Stimulated activated naive B cell treated with anti-CD40 and anti-IgM and Interleukin-4, amounts not matched to agents 10 μg/mL and 1 μg/mL and 100 μg/mL, for 72 hours (primary cell): Measurements from ENCODE around the gene ADAMTS14.

Experiments
- ATAC-seq, 2 donors: fragments of 150-1000 bp; cut with Tn5 transposase; replicated peaks; 2 replicates each; pipeline ENCODE4 v1.10.0; 2021; ENCODE audit warnings: moderate library complexity in 1 of 2
- DNase-seq: peaks from one replicate; pipeline ENCODE4 v3.0.0; 2021
- H3K27ac Mint-ChIP-seq: one replicate; pipeline ENCODE4 v1.8.0; 2022; ENCODE audit warnings: mild to moderate bottlenecking, mixed read lengths
- H3K27me3 Mint-ChIP-seq, 2 donors: one replicate each; pipeline ENCODE4 v1.8.0; 2022; ENCODE audit warnings: mixed read lengths in 2 of 2
- H3K36me3 Mint-ChIP-seq, 2 donors: one replicate each; pipeline ENCODE4 v1.8.0; 2022; ENCODE audit warnings: mixed read lengths in 2 of 2, mild to moderate bottlenecking in 1 of 2
- H3K4me1 Mint-ChIP-seq, 2 donors: one replicate each; pipeline ENCODE4 v1.8.0; 2022; ENCODE audit warnings: mixed read lengths in 2 of 2, mild to moderate bottlenecking in 1 of 2
- H3K4me3 Mint-ChIP-seq, 2 donors: one replicate each; pipeline ENCODE4 v1.8.0; 2022; ENCODE audit warnings: mild to moderate bottlenecking in 2 of 2, mixed read lengths in 2 of 2, moderate library complexity in 1 of 2
- H3K9me3 Mint-ChIP-seq, 2 donors: one replicate each; pipeline ENCODE4 v1.8.0; 2022; ENCODE audit warnings: mixed read lengths in 2 of 2, mild to moderate bottlenecking in 1 of 2

The ADAMTS14 gene

DNA sequence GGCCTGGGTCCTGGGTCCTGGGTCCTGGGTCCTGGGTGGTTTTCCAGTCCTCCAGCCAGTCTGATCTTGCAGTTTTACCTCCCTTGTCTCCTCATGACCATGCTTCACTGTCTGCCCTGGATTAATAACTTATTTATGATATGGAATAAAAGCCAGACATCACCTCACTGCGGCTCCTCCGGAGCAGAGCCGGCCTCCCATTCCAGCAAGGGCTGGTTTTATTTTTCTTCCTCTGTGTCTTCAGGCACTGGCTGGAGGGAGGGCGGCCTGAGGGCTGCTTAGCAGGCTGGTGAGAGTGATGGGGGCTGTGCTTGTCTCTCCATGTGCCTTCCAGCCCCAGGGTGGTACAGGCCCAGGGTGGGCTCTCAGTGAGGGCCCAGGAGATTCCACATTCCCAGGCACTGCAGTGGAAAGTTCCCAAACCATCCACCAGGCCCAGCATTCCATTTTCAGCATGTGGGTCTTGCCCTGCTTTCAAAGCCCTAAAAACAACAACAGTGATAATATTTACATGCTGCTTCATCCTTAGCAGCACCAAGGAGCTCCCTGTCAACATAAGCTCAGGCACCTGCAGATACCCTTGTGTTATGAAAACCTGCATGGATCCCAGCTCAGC is 12.6 kb downstream of the ADAMTS14 start:
- Mint-ChIP-seq H3K4me1 (peaks cover 8 to 11% of the 10 kb centered on the region in 2 donors), H3K27ac (no peak overlapping the region), H3K4me3 (no peak overlapping the region), H3K9me3 (no peaks in the 10 kb centered on the region), H3K27me3 (peaks cover 0 to 4% of the 10 kb centered on the region in 2 donors), H3K36me3 (no peaks in the 10 kb centered on the region)
- DNase-seq = no peak
- ATAC-seq = no peak

DNA sequence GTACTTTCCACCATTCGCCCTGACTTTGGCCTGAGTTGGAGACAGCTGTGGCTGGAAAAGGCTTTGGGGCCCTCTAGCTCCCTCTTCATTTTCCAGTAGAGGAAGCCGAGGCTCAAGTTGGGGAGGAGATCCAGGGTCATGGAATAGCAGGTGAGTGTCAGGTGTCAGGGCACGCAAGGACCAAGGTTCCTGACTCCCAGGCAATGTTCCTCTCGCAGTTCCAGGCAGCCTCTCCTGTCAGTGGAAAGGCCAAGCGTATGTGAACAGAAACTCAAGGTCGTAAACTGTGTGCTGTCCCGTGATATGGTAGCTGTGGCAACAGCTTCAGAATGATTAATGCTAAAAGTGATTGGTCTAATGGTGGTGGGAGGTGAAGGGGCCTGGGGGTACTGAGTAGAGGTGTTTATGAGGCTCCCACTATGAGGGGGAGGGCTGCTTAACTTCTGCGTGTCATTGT is 13.2 kb downstream of the ADAMTS14 start:
- Mint-ChIP-seq H3K36me3 (no peaks in the 10 kb centered on the region), H3K27ac (no peak overlapping the region), H3K27me3 (peaks cover 0 to 4% of the 10 kb centered on the region in 2 donors), H3K9me3 (no peaks in the 10 kb centered on the region), H3K4me3 (no peak overlapping the region), H3K4me1 (peaks cover 8 to 11% of the 10 kb centered on the region in 2 donors)
- DNase-seq = no peak
- ATAC-seq = no peak

DNA sequence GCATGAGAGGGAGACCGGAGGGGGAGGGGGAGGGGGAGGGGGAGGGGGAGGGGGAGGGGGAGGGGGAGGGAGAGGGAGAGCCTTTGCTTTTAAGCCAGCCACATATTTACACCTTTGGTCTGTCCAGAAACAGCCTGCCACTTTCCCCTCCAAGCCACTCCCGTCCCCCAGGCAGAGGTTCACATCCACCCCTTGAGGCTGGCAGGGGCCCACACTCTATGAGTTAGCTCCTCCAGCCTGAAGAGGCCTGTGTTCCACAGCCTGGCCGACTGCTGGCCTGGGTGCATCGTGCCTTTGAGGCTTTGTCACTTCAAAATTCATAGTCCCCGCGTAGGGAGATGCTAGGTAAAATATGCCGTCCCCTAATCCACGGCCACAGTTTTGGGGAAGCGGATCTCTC is 16.5 kb downstream of the ADAMTS14 start:
- DNase-seq = no peak
- no peaks in the 10 kb centered on the region for H3K36me3 Mint-ChIP-seq
- peaks cover 0 to under 1% of the 10 kb centered on the region in 2 donors for H3K4me1 Mint-ChIP-seq
- H3K9me3 Mint-ChIP-seq = no peaks in the 10 kb centered on the region
- no peak overlapping the region for H3K27ac Mint-ChIP-seq
- no peak overlapping the region for H3K4me3 Mint-ChIP-seq
- no peak for ATAC-seq
- H3K27me3 Mint-ChIP-seq = peaks cover 8 to 13% of the 10 kb centered on the region in 2 donors

DNA sequence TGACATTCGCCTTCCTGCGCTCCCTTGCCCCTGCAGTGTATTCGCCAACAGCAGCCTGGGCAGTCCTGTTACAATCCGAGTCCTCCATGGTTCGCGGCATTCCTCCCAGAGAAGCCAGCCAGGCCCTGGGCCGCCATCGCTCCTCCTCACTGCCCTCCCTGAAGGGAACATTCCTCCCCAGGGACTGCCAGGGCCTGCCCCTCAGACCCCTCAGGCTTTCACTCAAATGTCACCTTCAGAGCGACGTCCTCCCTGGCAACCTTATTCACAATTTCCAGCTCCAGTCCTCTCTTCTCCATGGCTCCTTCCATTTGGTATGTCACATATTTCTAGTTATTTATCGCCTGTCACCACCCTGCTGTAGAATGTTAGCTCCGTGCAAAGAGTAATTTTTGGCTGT is 17.4 kb downstream of the ADAMTS14 start:
- Mint-ChIP-seq H3K27me3 (peaks cover 8 to 13% of the 10 kb centered on the region in 2 donors), H3K27ac (no peak overlapping the region), H3K4me1 (no peaks in the 10 kb centered on the region), H3K36me3 (no peaks in the 10 kb centered on the region), H3K9me3 (no peaks in the 10 kb centered on the region), H3K4me3 (no peak overlapping the region)
- ATAC-seq (no peak), DNase-seq (no peak)

DNA sequence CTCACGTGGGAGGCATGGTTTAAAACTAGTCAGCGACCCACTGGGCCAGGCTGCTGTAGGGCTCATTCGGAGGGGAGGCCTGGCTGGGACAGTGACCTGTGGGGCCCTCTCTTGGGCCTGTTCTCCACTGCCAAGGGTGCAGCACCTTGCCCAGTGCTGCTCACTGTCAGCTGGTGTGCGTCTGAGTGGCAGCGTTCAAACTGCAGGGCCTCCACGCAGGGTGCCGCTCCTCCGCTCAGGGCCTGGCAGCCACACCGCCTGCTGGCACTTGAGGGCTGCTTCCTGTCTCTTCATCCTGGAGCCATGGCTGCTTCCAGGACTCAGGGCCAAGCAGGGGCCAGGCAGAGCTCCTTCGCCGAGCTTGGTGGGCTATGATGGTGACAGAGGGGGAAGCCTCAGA is 18.3 kb downstream of the ADAMTS14 start:
- Mint-ChIP-seq H3K36me3 (no peaks in the 10 kb centered on the region), H3K9me3 (no peaks in the 10 kb centered on the region), H3K4me1 (no peaks in the 10 kb centered on the region), H3K27ac (no peak overlapping the region), H3K4me3 (no peak overlapping the region), H3K27me3 (peaks cover 8 to 13% of the 10 kb centered on the region in 2 donors)
- ATAC-seq (no peak), DNase-seq (no peak)

DNA sequence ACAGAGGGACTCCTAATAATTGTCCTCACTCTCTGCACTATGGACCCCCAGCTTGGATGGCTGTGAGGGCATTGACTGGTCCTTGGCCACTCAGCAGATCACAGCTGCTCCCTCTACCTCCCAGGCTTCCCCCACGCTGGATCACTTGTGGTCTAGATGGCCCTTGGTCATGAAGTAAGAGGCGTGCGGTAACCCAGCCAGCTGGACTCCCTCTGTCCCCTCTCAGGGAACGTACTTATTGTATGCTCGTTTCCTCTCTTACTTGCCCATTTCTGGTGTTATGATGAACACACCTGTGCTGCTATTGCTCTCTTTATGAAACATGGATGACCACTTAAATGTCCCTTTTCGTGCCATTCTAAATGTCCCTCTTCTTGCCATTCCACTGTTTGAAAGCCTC is 19.3 kb downstream of the ADAMTS14 start:
- DNase-seq (no peak), ATAC-seq (no peak)
- Mint-ChIP-seq H3K9me3 (no peaks in the 10 kb centered on the region), H3K27ac (no peak overlapping the region), H3K36me3 (no peaks in the 10 kb centered on the region), H3K27me3 (peaks cover 8 to 13% of the 10 kb centered on the region in 2 donors), H3K4me1 (no peaks in the 10 kb centered on the region), H3K4me3 (no peak overlapping the region)

DNA sequence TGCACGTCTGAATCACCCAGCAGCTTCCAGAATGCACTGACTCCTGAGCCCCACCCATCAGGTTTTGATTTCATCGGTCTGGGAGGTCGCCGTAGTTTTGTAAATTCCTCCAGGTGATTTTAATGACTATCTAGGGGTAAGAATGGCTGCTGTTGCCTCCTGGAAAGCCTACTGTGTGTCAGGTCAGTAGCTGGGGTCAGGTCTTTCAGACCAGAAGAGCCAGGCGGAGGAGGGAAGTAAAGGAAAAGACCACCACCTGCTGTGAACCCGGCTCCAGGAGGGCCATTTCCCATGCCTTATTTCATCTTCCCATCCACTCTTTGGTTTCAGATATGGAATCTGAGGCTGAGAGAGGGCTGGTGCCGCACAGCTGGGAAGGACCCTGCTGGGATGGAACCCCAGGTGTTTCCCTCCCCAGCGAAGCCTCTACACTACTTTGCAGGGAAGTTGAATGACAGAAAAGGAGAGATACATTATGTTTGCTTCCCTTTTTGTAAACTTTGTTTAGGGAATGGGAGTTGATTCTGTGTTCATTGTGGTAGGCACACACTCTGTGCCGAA is 19.8 kb downstream of the ADAMTS14 start:
- ATAC-seq (no peak), DNase-seq (no peak)
- Mint-ChIP-seq H3K36me3 (no peaks in the 10 kb centered on the region), H3K9me3 (no peaks in the 10 kb centered on the region), H3K4me1 (no peaks in the 10 kb centered on the region), H3K27me3 (peaks cover 8 to 13% of the 10 kb centered on the region in 2 donors), H3K27ac (no peak overlapping the region), H3K4me3 (no peak overlapping the region)

DNA sequence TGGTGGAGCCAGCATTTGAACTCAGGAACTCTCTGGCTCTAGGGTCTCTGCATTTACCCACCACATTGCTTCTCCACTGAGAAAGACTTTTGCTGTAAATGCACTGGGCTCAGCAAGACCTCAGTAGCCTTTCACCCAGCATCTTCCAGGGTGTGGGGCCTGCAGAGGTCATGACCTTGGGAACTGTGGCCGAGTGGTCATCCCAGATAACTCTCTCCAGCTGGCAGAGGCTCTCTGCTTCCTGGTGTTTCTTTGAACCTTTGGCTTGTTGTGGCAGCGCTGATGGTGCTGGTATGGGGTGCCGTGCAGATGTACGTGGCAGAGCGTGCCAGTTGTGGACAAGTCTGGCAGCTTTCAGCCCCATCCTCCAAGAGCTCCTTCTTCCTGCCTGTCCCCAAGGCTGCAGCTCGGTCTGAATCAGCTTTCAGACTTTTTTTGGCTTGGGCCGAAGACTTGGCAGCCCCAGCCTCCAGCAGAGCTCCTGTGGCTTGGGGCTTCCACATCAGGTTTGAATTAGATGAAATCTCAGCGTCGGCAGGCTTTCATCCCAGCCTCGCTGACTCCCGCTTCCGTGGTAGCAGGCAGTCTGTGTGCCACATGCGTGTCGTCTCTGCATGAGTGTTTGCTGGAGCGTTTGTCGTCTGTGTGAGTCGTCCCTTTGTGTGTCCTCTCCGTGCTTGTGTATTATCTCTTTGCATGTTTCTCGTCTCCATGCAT is 21.5 kb downstream of the ADAMTS14 start:
- Mint-ChIP-seq H3K27ac (no peak overlapping the region), H3K4me1 (no peaks in the 10 kb centered on the region), H3K4me3 (no peak overlapping the region), H3K9me3 (no peaks in the 10 kb centered on the region), H3K36me3 (no peaks in the 10 kb centered on the region), H3K27me3 (peaks cover 8 to 13% of the 10 kb centered on the region in 2 donors)
- DNase-seq (no peak), ATAC-seq (no peak)

DNA sequence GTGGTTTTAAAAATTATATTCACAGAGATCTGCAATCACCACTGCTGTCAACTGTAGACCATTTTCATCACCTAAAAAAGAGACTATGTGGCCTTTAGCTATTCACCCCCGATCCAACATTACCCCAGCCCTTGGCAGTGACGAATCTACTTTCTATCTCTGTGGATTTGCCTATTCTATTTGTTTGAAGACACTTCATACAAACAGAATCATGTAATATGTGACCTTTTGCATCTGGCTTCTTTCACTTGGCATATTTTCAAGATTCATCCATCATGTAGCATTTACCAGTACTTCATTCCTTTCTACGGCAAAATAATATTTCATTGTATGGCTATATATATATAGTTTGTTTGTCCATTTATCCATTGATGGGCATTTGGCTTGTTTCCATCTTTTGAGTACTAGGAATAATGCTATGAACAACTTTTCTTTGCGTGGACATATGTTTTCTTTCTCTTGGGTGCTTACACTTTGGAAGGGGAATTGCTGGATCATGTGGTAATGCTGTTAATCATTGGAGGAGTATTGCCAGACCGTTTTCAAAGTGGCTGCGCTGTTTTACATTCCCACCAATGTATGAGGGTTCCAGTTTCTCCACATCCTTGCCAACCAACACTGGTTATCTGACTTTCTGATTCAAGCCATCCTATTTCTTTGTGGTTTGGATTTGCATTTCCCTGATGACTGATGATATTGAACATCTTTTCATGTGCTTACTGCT is 22.3 kb downstream of the ADAMTS14 start:
- peaks cover 8 to 12% of the 10 kb centered on the region in 2 donors for H3K27me3 Mint-ChIP-seq
- no peaks in the 10 kb centered on the region for H3K9me3 Mint-ChIP-seq
- H3K4me3 Mint-ChIP-seq = no peak overlapping the region
- H3K36me3 Mint-ChIP-seq = no peaks in the 10 kb centered on the region
- H3K27ac Mint-ChIP-seq = no peak overlapping the region
- H3K4me1 Mint-ChIP-seq = no peaks in the 10 kb centered on the region
- no peak for DNase-seq
- no peak for ATAC-seq

DNA sequence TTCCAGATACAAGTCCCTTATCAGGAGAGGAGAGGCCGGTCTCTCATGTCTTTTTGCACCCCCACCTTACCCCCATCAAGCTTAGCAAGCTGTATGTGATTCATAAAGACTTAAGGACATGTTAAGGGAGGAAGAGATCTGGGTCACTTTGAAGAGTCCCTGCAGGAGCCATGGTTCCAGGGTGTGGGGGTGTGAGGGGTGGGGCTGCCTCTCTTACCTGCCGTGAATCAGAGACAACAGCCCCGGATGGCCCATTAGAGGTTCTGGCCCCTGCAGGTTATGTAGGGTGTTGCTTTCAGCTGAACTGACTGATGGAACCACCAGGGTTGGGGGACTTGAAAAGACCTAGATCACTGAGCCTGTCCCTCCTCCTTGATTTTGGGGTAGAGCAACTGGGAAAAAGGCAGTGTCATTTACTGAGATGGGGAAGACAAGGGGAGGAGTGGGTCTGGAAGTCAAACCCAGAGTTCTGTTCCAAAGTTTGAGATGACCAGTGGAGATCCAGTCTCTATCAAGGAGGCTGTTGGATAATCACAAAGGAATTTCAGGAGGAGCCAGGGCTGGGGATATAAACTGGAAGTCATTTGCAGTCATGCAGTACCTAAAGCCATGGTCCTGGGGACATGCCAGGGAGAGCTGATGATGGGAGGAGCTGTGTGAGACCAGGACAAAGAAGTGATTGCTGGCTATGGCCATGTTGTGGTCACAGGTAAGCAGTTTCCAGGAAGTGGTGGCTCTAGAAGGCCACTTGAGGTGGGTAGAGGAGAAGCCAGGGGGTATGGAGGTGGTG is 23.1 kb downstream of the ADAMTS14 start:
- no peak for DNase-seq
- H3K4me1 Mint-ChIP-seq = no peaks in the 10 kb centered on the region
- H3K36me3 Mint-ChIP-seq = no peaks in the 10 kb centered on the region
- peaks cover 8 to 9% of the 10 kb centered on the region in 2 donors for H3K27me3 Mint-ChIP-seq
- H3K4me3 Mint-ChIP-seq = no peak overlapping the region
- ATAC-seq = no peak
- no peak overlapping the region for H3K27ac Mint-ChIP-seq
- H3K9me3 Mint-ChIP-seq = no peaks in the 10 kb centered on the region

DNA sequence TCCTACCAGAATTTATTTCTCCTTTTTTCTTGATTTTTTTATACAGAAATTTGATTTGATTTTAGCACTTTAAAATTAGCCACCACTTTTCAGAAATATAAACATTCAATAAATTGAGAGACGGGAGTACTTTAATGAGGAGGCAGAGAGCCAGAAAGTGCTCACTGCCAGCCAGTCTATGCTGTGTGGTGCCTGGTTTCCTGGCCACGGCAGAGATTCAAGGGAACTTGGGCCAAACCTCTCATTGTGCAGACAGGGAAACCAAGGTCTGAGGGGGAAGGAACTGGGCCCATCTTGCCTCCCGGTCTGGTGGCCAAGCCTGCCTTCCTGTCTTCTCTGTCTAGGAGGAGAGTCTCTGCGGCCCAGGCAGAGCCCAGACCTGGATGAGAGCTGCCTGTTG is 25.9 kb downstream of the ADAMTS14 start:
- Mint-ChIP-seq H3K9me3 (no peaks in the 10 kb centered on the region), H3K27ac (no peak overlapping the region), H3K4me1 (no peaks in the 10 kb centered on the region), H3K27me3 (no peaks in the 10 kb centered on the region), H3K4me3 (no peak overlapping the region), H3K36me3 (no peaks in the 10 kb centered on the region)
- ATAC-seq (no peak), DNase-seq (no peak)

DNA sequence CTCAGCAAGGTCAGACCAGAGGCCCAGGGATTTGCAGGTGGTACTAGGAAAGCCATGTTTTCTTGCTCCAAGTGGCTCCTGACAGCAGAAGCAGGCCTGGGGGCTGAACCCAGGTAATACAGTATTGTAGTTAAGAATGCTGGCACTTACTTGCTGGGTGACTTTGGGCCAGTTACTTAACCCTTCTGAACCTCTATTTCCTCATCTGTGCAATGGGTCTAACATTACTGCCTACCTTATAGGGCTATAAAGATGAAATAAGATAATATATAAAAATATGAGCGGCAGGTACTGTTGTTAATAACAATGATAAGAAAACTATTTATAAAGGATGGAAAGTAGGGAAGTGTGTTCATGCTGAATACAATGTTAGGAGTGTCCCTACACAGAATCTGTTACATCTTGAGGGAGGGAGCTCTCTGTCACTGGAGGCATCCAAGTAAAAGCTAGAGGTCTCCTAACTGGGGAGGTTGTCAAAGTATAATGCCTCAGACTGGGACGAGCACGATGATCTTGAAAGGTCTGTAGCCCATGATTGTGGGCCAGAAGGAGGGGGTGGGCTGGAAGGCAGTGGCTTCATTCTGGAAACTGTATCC is 26.9 kb downstream of the ADAMTS14 start:
- H3K9me3 Mint-ChIP-seq = no peaks in the 10 kb centered on the region
- H3K4me3 Mint-ChIP-seq = no peak overlapping the region
- DNase-seq (no peak), ATAC-seq (no peak)
- H3K36me3 Mint-ChIP-seq = no peaks in the 10 kb centered on the region
- H3K27ac Mint-ChIP-seq = no peak overlapping the region
- H3K4me1 Mint-ChIP-seq = no peaks in the 10 kb centered on the region
- H3K27me3 Mint-ChIP-seq = no peaks in the 10 kb centered on the region

DNA sequence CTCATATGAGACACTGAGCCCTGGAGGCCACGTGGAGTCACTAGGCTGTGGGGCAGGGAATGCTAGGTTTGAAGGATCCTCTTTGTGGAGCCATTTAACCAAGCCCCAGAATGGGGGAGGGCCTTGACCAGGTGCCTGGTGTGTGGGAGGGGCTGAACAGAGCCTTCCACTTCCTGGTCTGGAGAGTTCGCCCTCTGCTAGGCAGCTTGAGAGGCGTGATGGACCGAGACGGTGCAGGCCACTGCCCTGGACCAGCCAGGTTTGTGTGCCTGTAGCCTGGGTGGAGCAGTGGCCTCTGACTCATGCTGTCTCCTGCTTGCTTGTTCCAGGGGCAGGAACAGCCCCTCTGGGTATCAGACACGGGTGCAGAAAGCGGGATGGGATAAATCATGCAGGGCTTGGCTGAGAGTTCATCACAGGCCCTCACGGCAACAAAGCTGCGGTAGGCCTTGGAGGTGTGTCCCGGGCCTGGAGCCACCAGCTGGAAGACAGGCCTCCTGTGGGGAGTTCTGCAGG is 27.4 kb downstream of the ADAMTS14 start:
- H3K27ac Mint-ChIP-seq = no peak overlapping the region
- no peaks in the 10 kb centered on the region for H3K36me3 Mint-ChIP-seq
- no peaks in the 10 kb centered on the region for H3K9me3 Mint-ChIP-seq
- no peaks in the 10 kb centered on the region for H3K27me3 Mint-ChIP-seq
- H3K4me3 Mint-ChIP-seq = no peak overlapping the region
- no peaks in the 10 kb centered on the region for H3K4me1 Mint-ChIP-seq
- ATAC-seq (no peak), DNase-seq (no peak)
